GM19324 (cell line): Measurements from ENCODE around the gene EPB41L5.
"Not testable (repeated sequence)": the region's sequence is repeated elsewhere in the genome, so short reads cannot be mapped to it uniquely, and the experiment has no call there.

Experiments used
- ATAC-seq: cut with Tn5 transposase; IDR thresholded peaks from one replicate; pipeline ENCODE4 v1.9.1; 2021; ENCODE audit warnings: mild to moderate bottlenecking, moderate library complexity; ENCODE audit not compliant: unreplicated experiment, low FRiP score

Gene EPB41L5

DNA sequence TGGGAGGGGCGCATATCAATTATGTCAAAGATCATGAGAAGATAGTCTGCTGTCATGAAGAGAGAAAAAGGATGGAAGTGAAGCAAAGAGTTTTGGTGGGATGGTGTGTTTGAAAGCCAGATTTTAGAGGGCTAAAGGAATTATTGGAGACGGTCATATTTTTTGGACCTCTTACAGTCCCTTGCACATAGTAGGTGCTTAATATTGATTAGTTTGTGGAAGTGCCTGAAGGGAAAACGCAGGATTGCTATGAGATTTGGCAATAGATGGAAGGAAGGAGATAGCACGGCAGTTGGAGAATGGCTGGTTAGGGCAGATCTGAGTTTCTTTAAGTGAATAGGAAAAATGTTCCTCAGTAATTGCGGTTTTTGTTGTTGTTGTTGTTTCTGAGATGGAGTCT is 15.9 kb downstream of the EPB41L5 start:
- ATAC-seq = no peak

DNA sequence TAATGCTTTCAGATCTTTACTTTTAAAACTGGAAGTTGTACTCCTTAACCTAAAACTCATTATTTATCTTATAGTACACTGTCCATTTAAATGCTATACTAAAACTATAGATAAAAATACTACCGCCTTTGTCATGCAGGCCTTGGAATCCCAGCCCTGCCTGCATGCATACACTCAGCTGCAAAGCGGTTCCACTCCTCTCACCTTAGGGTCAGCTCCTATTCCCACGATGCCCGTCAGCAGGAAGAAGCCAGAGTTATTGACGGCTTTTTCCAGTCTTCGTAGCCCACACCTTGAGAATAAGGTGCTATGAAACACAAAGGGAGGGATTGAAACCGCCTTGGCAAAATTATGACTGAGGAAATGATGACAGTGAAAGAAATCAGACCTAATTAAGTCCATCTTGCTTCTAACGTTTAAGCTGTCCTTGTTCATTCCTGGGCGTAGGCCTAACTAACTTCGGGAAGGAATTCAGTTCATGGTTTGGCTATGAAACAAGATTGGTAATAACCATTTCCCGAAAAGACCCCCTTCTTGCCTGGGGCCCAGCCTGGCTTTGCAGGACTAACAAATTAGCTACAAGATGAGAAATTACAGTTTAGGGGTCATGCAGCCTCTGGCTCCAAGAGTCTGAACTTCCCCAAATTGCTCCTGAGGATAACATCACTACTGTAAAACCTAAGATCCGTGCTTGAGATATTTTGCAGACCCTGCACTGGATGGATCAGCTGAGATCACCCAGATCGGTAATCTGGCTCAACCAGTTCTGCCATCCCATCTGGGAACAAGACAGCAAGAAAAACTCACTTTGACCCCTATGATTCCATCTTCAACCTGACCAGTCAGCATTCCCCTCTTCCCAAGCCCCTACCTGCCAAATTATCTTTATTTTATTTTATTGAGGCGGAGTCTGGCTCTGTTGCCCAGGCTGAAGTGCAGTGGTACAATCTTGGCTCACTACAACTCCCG is 17.1 kb downstream of the EPB41L5 start:
- ATAC-seq = no peak

DNA sequence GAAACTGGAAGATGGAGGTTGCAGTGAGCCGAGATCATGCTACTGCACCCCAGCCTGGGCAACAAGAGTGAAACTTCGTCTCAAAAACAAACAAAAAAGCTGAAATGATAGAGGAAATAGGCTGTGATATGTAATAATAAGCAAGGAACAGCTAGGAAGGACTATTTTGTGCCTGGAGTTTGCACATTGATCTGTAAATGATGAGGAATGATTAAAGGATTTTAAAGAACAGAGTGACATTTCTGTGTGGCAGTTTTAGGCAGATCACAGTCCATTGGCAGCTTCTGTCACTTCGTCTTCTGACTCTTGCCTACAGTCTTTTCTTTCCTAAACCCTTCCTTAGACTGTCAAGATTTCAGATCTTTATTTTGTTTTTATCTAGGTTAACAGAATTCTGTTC is 19.4 kb downstream of the EPB41L5 start:
- no peak for ATAC-seq

DNA sequence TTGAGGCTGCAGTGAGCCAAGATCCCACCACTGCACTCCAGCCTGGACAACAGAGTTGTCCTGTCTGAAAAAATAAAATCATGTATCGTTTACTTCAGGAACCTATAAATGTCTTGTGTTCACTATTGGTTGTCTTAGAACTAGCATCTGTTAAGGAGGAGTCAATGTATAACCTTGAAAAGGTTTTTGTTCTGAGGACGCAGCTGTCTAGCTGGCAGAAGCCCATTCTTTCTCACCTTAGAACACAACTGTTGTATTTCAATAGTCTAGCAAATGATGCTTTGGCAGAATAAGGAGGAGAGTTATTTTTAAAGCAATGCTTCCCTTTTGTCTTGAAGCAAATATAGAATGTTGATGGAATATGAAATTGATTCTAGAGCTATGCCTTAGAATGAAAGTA is 21.1 kb downstream of the EPB41L5 start:
- ATAC-seq = no peak

DNA sequence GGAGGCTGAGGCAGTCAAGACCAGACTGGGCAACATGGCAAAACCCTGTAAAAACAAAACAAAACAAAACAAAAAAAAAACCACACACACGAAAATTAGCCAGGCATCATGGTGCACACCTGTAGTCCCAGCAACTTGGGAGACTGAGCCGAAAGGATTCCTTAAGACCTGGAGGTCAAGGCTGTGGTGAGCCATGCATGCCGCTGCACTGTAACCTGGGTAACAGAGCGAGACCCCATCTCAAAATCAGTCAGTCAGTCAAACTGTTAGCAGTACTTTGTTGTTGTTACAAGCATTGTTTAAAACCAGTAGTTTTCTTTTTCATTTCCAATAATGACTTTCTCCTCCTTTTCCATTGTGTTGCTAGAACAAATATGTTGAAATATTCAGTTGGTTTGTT is 21.7 kb downstream of the EPB41L5 start:
- no peak for ATAC-seq

DNA sequence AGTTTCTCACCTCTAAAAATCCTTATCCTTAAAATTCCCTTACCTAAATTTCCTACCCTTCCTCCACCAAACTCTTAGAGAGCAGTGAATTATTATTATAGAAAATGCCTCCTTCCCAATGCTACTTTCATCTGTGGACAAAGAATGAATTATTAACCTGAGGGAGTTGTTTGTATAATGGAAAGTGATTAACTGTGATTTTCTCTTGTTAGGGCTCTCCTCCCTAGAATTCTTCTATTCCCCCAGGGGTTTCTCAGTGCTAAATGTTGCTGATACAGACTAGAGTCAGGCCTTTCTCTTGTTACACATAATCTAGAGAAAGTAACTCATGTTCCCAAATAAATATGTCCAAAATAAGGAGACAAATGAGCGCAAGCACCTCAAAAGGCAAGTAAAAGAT is 23.3 kb downstream of the EPB41L5 start:
- no peak for ATAC-seq

DNA sequence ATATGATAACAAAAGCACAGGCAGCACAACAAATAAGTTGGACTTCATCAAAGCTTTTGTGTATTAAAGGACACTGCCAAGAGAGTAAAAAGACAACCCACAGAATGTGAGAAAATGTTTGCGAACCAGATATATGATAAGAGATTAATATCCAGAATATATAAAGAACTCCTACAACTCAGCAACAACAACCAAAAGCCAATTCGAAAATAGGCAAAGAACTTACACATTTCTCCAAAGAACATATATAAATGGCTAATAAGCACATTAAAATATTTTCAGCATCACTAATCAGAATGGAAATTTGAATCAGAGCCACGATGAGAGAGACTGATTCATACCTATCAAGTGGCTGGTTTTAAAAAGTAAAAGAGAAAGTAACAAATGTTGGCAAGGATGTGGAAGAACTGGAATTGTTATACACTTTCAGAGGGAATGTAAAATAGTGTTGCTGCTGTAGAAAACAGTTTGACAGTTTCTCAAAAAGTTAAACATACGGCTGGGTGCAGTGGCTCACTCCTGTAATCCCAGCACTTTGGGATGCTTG is 25.2 kb downstream of the EPB41L5 start:
- no peak for ATAC-seq

DNA sequence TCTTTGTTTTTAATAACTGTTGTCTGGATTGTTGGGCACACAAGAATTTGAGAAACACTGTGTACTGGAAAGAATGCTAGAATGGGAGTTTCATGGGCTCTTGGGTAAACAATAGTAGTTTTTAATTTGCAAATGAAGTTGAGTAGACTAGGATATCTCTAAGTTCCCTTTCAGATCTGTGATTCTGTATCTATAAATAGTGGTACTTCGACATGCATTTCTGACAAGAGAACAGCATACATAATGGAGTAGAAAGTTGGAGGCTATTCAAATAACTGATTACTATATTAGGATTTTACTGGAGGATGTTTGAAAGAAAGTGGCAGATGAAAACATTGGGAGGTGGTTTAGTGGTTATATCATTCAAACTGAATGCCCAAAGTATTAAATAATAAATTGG is 29.5 kb downstream of the EPB41L5 start:
- no peak for ATAC-seq

DNA sequence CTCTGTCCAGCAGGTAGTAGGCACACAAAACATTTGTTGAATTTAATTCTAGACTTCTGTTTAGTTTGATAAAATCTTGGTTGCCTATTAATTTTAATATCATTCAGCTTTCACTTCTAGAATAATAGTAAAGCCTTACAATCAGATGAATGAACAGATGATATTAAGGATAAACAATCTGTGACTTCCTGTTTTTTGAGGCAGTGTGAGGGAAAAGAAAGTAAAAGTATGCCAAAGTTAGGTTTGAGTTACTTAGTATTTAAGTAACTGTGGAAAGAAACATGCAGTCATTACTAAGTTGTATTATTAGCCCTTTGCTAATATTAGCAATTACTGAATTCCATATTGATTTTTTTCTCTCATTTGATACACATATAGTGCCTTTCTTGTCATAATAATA is 31.5 kb downstream of the EPB41L5 start:
- no peak for ATAC-seq

DNA sequence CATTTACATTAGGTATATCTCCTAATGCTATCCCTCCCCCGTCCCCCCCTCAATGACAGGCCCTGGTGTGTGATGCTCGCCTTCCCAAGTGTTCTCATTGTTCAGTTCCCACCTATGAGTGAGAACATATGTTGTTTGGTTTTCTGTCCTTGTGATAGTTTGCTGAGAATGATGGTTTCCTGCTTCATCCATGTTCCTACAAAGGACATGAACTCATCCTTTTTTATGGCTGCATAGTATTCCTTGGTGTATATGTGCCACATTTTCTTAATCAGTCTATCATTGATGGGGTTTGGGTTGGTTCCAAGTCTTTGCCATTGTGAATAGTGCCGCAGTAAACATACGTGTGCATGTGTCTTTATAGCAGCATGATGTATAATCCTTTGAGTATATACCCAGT is 32.9 kb downstream of the EPB41L5 start:
- ATAC-seq = not testable (repeated sequence)

DNA sequence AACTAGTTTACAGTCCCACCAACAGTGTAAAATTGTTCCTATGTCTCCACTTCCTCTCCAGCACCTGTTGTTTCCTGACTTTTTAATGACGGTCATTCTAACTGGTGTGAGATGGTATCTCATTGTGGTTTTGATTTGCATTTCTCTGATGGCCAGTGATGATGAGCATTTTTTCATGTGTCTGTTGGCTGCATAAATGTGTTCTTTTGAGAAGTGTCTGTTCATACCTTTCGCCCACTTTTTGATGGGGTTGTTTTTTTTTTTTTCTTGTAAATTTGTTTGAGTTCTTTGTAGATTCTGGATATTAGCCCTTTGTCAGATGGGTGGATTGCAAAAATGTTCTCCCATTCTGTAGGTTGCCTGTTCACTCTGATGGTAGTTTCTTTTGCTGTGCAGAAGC is 33.4 kb downstream of the EPB41L5 start:
- ATAC-seq = not testable (repeated sequence)

DNA sequence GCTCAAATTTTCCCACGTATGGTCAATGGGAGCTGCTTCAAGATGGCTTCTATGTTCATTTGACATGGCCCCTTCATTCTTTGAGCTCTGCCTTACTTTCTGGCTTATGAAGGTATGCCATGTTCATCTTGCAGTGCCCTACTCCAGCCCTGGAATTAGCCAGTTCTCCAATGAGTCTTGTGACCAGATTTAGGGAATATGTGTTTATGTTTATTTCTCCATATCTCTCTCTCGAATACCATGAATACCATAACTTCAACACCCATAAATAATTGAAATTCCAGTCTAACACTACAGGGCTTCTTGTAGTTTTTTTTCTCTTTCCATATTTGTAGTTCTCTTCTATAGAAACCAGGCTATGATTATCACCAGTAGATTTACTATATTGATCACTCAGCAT is 39.7 kb downstream of the EPB41L5 start:
- ATAC-seq = no peak

DNA sequence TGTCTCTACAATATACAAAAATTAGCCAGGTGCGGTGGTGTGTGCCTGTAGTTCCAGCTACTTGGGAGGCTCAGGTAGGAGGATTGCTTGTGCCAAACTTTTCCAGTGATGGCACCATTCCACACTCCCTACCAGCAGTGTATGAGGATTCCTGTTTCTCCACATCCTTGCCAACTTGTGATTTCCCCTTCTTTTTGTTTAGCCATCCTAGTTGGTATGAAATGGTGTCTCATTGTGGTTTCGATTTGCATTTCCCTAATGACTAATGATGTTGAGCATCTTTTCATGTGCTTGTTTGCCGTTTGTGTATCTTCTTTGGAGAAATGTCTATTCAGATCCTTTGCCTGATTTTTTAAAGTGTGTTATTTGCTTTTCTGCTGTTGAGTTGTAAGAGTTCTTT is 41.0 kb downstream of the EPB41L5 start:
- ATAC-seq = no peak

DNA sequence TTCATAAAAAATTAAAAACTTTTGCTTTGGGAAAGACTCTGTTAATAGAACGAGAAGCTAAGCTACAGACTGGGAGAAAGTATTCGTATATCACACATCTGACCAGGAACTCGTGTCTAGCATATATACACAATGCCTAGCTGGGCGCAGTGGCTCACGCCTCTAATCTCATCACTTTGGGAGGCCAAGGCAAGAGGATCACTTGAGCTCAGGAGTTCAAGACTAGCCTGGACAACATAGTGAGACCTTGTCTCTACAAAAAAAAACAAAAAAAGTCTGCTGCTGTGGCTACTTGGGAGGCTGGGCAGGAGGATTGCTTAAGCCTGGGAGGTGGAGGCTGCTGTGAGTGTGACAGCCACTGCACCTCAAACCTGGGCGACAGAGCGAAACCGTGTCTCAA is 46.6 kb downstream of the EPB41L5 start:
- ATAC-seq = no peak

DNA sequence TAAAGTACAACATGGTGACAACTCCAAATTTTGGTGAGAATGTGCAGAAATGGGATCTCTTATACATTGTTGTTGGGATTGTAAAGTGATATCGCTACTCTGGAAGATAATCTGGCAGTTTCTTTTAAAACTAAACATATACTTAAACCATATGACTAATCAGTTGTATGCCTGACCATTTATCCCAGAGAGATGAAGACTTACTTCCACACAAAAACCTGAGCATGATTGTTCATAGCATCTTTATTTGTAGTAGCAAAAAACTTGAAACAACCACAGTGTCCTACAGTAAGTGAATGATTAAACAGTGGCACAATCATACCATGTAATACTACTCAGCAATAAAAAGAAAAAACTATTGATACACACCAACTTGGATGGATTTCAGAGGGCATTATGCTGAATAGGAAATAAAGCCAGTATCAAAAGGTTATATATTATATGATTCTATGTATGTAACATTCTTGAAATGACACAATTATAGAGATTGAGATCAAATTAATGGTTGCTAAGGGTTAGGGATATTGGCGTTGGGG is 47.3 kb downstream of the EPB41L5 start:
- ATAC-seq = no peak

DNA sequence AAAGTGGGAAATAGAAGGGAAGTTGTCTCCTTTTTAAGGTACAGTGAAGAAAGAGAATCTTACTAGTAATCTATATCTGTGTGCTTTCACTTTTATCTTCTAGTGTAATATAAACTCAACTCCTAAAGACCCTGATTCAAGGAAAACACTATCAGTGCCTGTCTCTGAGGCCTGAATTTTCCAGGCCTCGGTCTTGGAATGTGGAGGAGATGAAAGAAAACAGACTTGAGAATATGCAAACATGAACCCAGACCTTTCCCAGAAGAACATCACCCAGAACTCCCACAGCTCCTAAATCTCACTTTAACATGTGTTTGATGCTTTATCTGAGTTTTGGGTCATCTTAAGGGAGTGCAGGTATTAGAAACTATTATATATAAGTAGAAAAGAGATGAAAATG is 51.8 kb downstream of the EPB41L5 start:
- ATAC-seq = no peak

DNA sequence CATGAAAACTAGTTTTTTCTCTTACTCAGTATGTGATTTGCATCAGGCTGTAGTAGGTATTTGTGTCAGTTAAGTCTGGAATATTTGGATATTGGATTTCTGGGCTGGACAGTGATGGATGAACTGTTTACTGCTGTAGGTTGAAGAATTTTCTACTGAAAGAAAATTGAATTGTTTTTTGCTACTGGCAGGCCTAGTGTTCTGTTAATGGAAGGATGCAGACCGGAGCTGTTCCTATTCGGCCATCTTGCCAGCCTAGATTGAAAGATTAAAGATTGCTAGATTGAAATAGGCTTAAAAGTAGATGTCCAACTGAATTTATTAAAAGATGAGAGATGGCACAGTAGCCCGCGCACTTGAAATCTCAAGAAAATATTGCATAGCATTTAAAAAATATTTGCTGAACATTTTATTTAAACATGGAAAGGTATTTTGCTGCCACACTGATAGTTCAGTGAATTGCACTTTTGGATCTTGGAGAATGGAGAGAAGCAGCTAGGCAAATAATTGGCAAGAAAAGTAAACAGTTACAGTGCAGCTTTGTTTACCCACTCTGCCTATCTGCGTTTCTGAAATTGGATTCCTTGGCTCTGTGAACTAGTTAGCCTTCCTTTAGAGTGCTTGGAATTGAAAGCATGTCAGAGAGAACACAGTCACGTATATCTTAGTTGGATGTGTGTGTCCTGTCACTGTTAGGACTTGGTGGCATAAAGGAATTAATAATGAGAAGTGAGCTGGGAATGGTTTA is 54.1 kb downstream of the EPB41L5 start:
- no peak for ATAC-seq

DNA sequence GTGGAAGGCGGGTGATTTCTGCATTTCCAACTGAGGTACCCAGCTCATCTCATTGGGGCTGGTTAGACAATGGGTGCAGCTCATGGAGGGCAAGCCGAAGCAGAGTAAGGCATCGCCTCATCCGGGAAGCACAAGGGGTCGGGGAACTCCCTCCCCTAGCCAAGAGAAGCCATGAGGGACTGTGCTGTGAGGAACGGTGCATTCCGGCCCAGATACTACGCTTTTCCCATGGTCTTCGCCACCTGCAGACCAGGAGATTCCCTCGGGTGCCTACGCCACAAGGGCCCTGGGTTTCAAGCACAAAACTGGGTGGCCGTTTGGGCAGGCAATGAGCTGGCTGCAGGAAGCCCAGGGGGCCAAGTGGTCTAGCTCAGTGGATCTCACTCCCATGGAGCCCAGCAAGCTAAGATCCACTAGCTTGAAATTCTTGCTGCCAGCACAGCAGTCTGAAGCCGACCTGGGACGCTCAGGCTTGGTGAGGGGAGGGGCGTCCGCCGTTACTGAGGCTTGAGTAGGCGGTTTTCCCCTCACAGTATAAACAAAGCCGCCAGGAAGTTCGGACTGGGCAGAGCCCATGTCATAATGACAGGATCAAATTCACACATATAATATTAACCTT is 55.3 kb downstream of the EPB41L5 start:
- not testable (repeated sequence) for ATAC-seq

DNA sequence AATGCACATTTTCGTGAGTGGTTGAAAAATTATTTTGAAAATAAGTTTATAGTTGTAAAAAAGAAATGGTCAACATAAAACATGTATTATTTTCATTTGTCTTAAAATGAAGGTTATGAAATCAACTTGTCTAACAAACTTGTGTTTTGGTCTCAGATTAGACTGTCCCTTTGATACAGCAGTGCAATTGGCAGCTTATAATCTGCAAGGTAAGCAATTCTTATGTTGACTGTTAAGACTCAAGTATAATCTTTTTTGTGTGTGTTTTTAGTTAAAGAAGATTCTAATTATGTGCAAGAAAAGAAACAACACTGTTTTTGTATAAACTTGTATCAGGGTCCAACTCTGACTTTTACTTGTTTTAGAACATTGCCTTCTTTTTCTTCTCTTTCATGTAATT is 62.7 kb downstream of the EPB41L5 start:
- no peak for ATAC-seq

DNA sequence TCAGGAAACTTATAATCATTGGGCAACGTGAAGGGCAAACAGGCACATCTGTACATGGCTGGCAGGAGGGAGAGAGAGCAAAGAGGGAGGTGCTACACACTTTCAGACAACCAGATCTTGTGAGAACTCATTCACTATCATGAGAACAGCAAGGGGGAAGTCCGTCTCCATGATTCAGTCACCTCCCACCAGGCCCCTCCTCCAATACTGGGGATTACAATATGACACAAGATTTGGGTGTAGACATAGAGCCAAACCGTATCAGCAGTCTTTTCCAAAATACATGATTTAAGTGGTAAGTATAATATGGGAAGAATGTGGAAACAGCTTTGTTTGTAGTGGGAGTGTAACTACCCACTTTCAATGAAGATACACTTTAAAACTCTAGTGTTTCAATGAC is 65.0 kb downstream of the EPB41L5 start:
- ATAC-seq = no peak

DNA sequence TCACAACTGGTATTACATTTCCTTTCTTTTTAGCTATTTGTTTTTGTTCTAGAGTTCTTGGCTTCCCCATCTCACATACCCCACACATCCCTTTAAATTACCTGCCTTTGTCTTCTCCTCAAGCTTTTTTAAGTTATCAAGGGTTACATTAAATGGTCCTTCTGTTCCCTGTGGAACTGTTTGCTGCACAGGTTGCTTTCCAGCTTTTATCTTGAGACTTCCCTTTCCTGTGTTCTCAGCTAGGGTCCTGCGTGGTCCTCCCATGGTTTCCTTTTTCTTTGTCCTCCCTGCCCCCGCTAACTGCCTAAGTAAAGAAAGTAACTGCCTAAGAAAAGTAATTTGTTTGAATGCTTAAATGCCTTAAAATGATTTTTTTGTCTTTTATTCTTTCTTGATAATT is 66.8 kb downstream of the EPB41L5 start:
- no peak for ATAC-seq
